HepG2 (cell line): ENCODE measurements around the gene ETS1. TPM values are rescaled to one million over a fixed set of nuclear protein-coding genes. Genes with fewer than 3 reads are reported as not detected.

Experiments used
- ATAC-seq: fragments of 200-7000 bp; cut with Tn5 transposase; 3 replicates; pipeline ENCODE4 v1.9.1; 2020; ENCODE audit warnings: mild to moderate bottlenecking, moderate library complexity
- BruUV-seq: library from RNA; stranded (reverse); fragments of 400-500 nt; replicated peaks from 2 replicates; lab custom pipeline; 2021; lab: Mats Ljungman, UMichigan
- CTCF ChIA-PET: fragments of 300-600 bp; formaldehyde crosslinking; extraction: SDS; loops from one replicate; lab custom pipeline; 2021; ENCODE audit warnings: low total read pairs, inconsistent platforms, low intra/inter-chr PET ratio; lab: Yijun Ruan, JAX
- POLR2A ChIA-PET: fragments of 350-600 bp; sonication (Branson Sonifier 250); formaldehyde crosslinking; loops from one replicate; lab custom pipeline; 2020; ENCODE audit warnings: antibody characterized with exemption, inconsistent platforms; lab: Yijun Ruan, JAX
- DNase-seq: peaks from one replicate; pipeline ENCODE4 v3.0.0-alpha.2; 2015; ENCODE audit warnings: low spot score
- FAIRE-seq: peaks from 3 replicates; lab custom pipeline; 2011; peaks lifted over from hg19 to GRCh38; lab: Jason Lieb, UNC
- H2AFZ ChIP-seq: one replicate; pipeline ENCODE4 v1.6.1; 2011; ENCODE audit warnings: low read length, inconsistent platforms
- H3K27ac ChIP-seq: fragments of 300-600 bp; 3 replicates; pipeline ENCODE4 v1.8.0; 2011; ENCODE audit warnings: mixed run types, mild to moderate bottlenecking, mixed read lengths, low read length, inconsistent platforms; ENCODE audit not compliant: insufficient read depth; ENCODE audit errors: extremely low read length
- H3K27me3 ChIP-seq, 2 experiments: fragments of 200-600 bp in 1 of 2; 2 replicates in 1 of 2; 3 replicates in 1 of 2; pipeline versions ENCODE4 v1.6.0 to v1.8.0; 2011; ENCODE audit warnings: low read length in 2 of 2, mild to moderate bottlenecking in 2 of 2, moderate library complexity in 2 of 2, inconsistent platforms in 1 of 2; ENCODE audit not compliant: insufficient read depth in 2 of 2, control insufficient read depth in 1 of 2
- H3K36me3 ChIP-seq, 2 experiments: fragments of 200-600 bp in 1 of 2; replicated peaks in 1 of 2; 2 replicates in 1 of 2; 3 replicates in 1 of 2; pipeline versions ENCODE4 v1.5.1 to v1.8.0; 2011; ENCODE audit warnings: low read length in 2 of 2, inconsistent platforms in 1 of 2; ENCODE audit not compliant: insufficient read depth in 2 of 2, control insufficient read depth in 1 of 2
- H3K4me1 ChIP-seq: 2 replicates; pipeline ENCODE4 v1.5.1; 2012; ENCODE audit warnings: low read length, inconsistent platforms; ENCODE audit not compliant: insufficient read depth
- H3K4me2 ChIP-seq: 2 replicates; pipeline ENCODE4 v1.6.0; 2011; ENCODE audit warnings: low read depth, low read length, inconsistent platforms
- H3K4me3 ChIP-seq, 3 experiments: fragments of 200-600 bp in 1 of 3; sonication (generic), shearing (Covaris generic) in 1 of 3; replicated peaks in 1 of 3; 2 replicates each; pipeline ENCODE4 v1.5.1; 2011 to 2016; ENCODE audit warnings: low read length in 3 of 3, inconsistent platforms in 2 of 3, low read depth in 2 of 3, mild to moderate bottlenecking in 2 of 3, control low read depth in 1 of 3, mixed read lengths in 1 of 3; ENCODE audit not compliant: insufficient read depth in 1 of 3
- H3K79me2 ChIP-seq: one replicate; pipeline ENCODE4 v1.6.1; 2011; ENCODE audit warnings: low read length, inconsistent platforms; ENCODE audit not compliant: insufficient read depth
- H3K9ac ChIP-seq: 2 replicates; pipeline ENCODE4 v1.6.0; 2011; ENCODE audit warnings: mild to moderate bottlenecking, low read depth, low read length, inconsistent platforms; ENCODE audit not compliant: insufficient read depth
- H3K9me3 ChIP-seq: 2 replicates; pipeline ENCODE4 v1.5.1; 2012; ENCODE audit warnings: mild to moderate bottlenecking, low read length
- H4K20me1 ChIP-seq: 2 replicates; pipeline ENCODE4 v1.6.0; 2011; ENCODE audit warnings: inconsistent platforms, mild to moderate bottlenecking, low read length, moderate library complexity; ENCODE audit not compliant: insufficient read depth
- HOXA9 ChIP-seq: sonication (generic); formaldehyde crosslinking; IDR thresholded peaks from 2 replicates; pipeline ENCODE4 v1.8.1; 2022; ENCODE audit warnings: missing genetic modification reagents, mild to moderate bottlenecking, moderate library complexity, borderline replicate concordance
- KLF6 ChIP-seq: IDR thresholded peaks from 2 replicates; pipeline ENCODE4 v1.8.0; 2016; ENCODE audit warnings: missing biosample characterization, missing genetic modification reagents
- MTF2 ChIP-seq: sonication (generic); formaldehyde crosslinking; IDR thresholded peaks from 2 replicates; pipeline ENCODE4 v1.5.0; 2020; ENCODE audit warnings: missing genetic modification reagents, borderline replicate concordance
- MZF1 ChIP-seq: sonication (generic); formaldehyde crosslinking; IDR thresholded peaks from 2 replicates; pipeline ENCODE4 v1.8.1; 2023; ENCODE audit warnings: mild to moderate bottlenecking, missing genetic modification reagents, borderline replicate concordance
- NCOA5 ChIP-seq: sonication (generic); formaldehyde crosslinking; IDR thresholded peaks from 2 replicates; pipeline ENCODE4 v1.4.0; 2020; ENCODE audit warnings: missing genetic modification reagents
- NPAS2 ChIP-seq: sonication (generic); formaldehyde crosslinking; IDR thresholded peaks from 2 replicates; pipeline ENCODE4 v1.8.0; 2022; ENCODE audit warnings: mild to moderate bottlenecking, missing genetic modification reagents, borderline replicate concordance
- PHF8 ChIP-seq: sonication (generic); formaldehyde crosslinking; IDR thresholded peaks from 2 replicates; pipeline ENCODE4 v1.5.0; 2020; ENCODE audit warnings: missing genetic modification reagents
- RXRA ChIP-seq: sonication (generic); formaldehyde crosslinking; IDR thresholded peaks from 2 replicates; pipeline ENCODE4 v1.5.1; 2020; ENCODE audit warnings: missing genetic modification reagents
- STAT5B ChIP-seq: sonication (generic); formaldehyde crosslinking; IDR thresholded peaks from 2 replicates; pipeline ENCODE4 v1.4.0; 2020; ENCODE audit warnings: missing genetic modification reagents
- ZNF564 ChIP-seq: sonication (generic); formaldehyde crosslinking; IDR thresholded peaks from 2 replicates; pipeline ENCODE4 v1.8.1; 2023; ENCODE audit warnings: mild to moderate bottlenecking, missing genetic modification reagents
- ZNF576 ChIP-seq: sonication (generic); formaldehyde crosslinking; IDR thresholded peaks from 2 replicates; pipeline ENCODE4 v1.4.0; 2020; ENCODE audit warnings: mild to moderate bottlenecking, missing genetic modification reagents
- WGBS: methylation state at CpG from one replicate; pipeline ENCODE4 v1.1.6; 2017; ENCODE audit warnings: low lambda C conversion rate; 5-methylcytosine and 5-hydroxymethylcytosine counted together
- in situ Hi-C: cut with HindIII; loops from 2 replicates; pipeline ENCODE4 v1.10.0; 2017; ENCODE audit warnings: low pct_unique_long_range_greater_than_20kb; ENCODE audit not compliant: extremely low pct_ligation_motif_present
- intact Hi-C: fragments of 100-400 bp; cut with micrococcal nuclease; formaldehyde crosslinking; loops from one replicate; pipeline ENCODE4 v1.10.0; 2022; ENCODE audit not compliant: unreplicated experiment
- polyA plus RNA-seq, 8 experiments: library from polyadenylated mRNA; depleted of rRNA in 3 of 8; stranded (reverse) in 7 of 8; unstranded in 1 of 8; fragments of >200 nt; fragmentation: Illumina TruSeq in 4 of 8; extraction: Trizol in 4 of 8; gene quantifications; 2 replicates each; pipeline versions ENCODE4 v1.2.1 to v1.2.3, GENCODE V29; 2011 to 2016; ENCODE audit warnings: low read depth in 4 of 8, missing spikeins in 1 of 8, mixed read lengths in 1 of 8; ENCODE audit not compliant: insufficient read depth in 1 of 8
- total RNA-seq, 5 experiments: library from RNA; depleted of rRNA; stranded (reverse); fragments of >200 nt; fragmentation: Illumina TruSeq; extraction: Trizol; gene quantifications; 2 replicates each; pipeline ENCODE4 v1.2.3, GENCODE V29; 2016; ENCODE audit warnings: low read depth in 1 of 5

Gene ETS1
- total and polyA plus RNA-seq, 2 of the 13 experiments (the other 11 are each of a cell fraction or from before 2014, with no cell fraction given): 0.18 to 0.34 TPM

GRCh38 chr11:128546916-128547315 lies 40.4 kb downstream of the ETS1 start:
- Histone ChIP-seq H3K9me3 (no peaks in the 10 kb centered on the region), H3K79me2 (no peaks in the 10 kb centered on the region), H2AFZ (no peak overlapping the region), H3K9ac (no peak overlapping the region), H3K4me3 (no peak overlapping the region), H3K36me3 (no peaks in the 10 kb centered on the region), H3K27me3 (peaks cover 2 to 10% of the 10 kb centered on the region in 2 experiments; a peak in 2 of 5 replicates), H4K20me1 (no peaks in the 10 kb centered on the region), H3K4me1 (no peaks in the 10 kb centered on the region), H3K4me2 (no peak overlapping the region), H3K27ac (no peak overlapping the region)
- ATAC-seq (no peak), DNase-seq (no peak), FAIRE-seq (no peak)
- no TSS peak for BruUV-seq
- intact Hi-C loops: no loop called here
- 89% methylated on average over 2 of the region's 2 CpGs for WGBS
- TF ChIP-seq ZNF576 (CRISPR knock-in tag) (no peak), STAT5B (CRISPR knock-in tag) (no peak), RXRA (CRISPR knock-in tag) (no peak), MZF1 (no peak), NPAS2 (CRISPR knock-in tag) (no peak), HOXA9 (CRISPR knock-in tag) (no peak), ZNF564 (no peak), MTF2 (CRISPR knock-in tag) (no peak), PHF8 (CRISPR knock-in tag) (no peak), KLF6 (CRISPR knock-in tag) (no peak), NCOA5 (CRISPR knock-in tag) (no peak)
- CTCF ChIA-PET: no interaction called here
- POLR2A ChIA-PET: no interaction called here
- in situ Hi-C loops: no loop called here
